Panc1 (cell line): Measurements from ENCODE around the gene BIRC7. TPM values are rescaled to one million over a fixed set of nuclear protein-coding genes. Genes with fewer than 3 reads are reported as not detected.

Experiments used
- ATAC-seq: fragments of 200-7000 bp; cut with Tn5 transposase; 2 replicates; pipeline ENCODE4 v1.9.1; 2020; ENCODE audit warnings: mild to moderate bottlenecking, moderate library complexity
- BruUV-seq: library from RNA; stranded (reverse); fragments of 400-500 nt; replicated peaks from 2 replicates; lab custom pipeline; 2021; lab: Mats Ljungman, UMichigan
- CTCF ChIA-PET: fragments of 300-600 bp; sonication (Branson Sonifier 250); formaldehyde crosslinking; loops from one replicate; lab custom pipeline; 2022; ENCODE audit warnings: antibody characterized with exemption; lab: Charles Lee
- POLR2A ChIA-PET: fragments of 300-600 bp; sonication (Branson Sonifier 250); formaldehyde crosslinking; loops from one replicate; lab custom pipeline; 2022; ENCODE audit warnings: antibody characterized with exemption; lab: Charles Lee
- DNase-seq: peaks from one replicate; pipeline ENCODE4 v3.0.0-alpha.2; 2010; ENCODE audit warnings: low read depth, low spot score
- H3K27ac ChIP-seq: 2 replicates; pipeline ENCODE4 v1.5.1; 2011; ENCODE audit warnings: mild to moderate bottlenecking, low read length, inconsistent platforms
- H3K27me3 ChIP-seq: fragments of 200-500 bp; sonication (Bioruptor generic); 2 replicates; pipeline ENCODE4 v1.6.0; 2014; ENCODE audit warnings: low read length, inconsistent platforms; ENCODE audit not compliant: control insufficient read depth, insufficient read depth
- H3K36me3 ChIP-seq: fragments of 200-500 bp; sonication (Bioruptor generic); 2 replicates; pipeline ENCODE4 v1.5.1; 2014; ENCODE audit warnings: inconsistent platforms, mild to moderate bottlenecking, low read length, moderate library complexity; ENCODE audit not compliant: control insufficient read depth, insufficient read depth
- H3K4me1 ChIP-seq: 2 replicates; pipeline ENCODE4 v1.5.1; 2011; ENCODE audit warnings: inconsistent platforms, mild to moderate bottlenecking, low read length, moderate library complexity; ENCODE audit not compliant: control insufficient read depth, insufficient read depth
- H3K4me3 ChIP-seq, 2 experiments: 2 replicates each; pipeline ENCODE4 v1.5.1; 2011 to 2012; ENCODE audit warnings: low read depth in 2 of 2, low read length in 2 of 2, mild to moderate bottlenecking in 2 of 2, inconsistent platforms in 1 of 2, moderate library complexity in 1 of 2
- H3K9me3 ChIP-seq: fragments of 200-500 bp; sonication (Bioruptor generic); 2 replicates; pipeline ENCODE4 v1.5.1; 2014; ENCODE audit warnings: low read depth, mild to moderate bottlenecking, inconsistent platforms, low read length, moderate library complexity; ENCODE audit not compliant: control insufficient read depth, insufficient read depth
- CTCF ChIP-seq: fragments of 450-650 bp; IDR thresholded peaks from 2 replicates; pipeline ENCODE4 v1.5.1; 2017; ENCODE audit warnings: mild to moderate bottlenecking
- POLR2AphosphoS5 ChIP-seq: IDR thresholded peaks from 2 replicates; pipeline ENCODE4 v1.6.1; 2012; ENCODE audit warnings: mild to moderate bottlenecking, low read depth, low read length, moderate library complexity
- REST ChIP-seq, 2 experiments: IDR thresholded peaks; 2 replicates each; pipeline ENCODE4 v1.6.1; 2011 to 2012; ENCODE audit warnings: low read depth in 2 of 2, control low read depth in 1 of 2, low read length in 1 of 2, mild to moderate bottlenecking in 1 of 2, moderate library complexity in 1 of 2; ENCODE audit not compliant: insufficient read depth in 1 of 2
- SIN3A ChIP-seq: IDR thresholded peaks from 2 replicates; pipeline ENCODE4 v1.6.1; 2012; ENCODE audit warnings: low read depth, mild to moderate bottlenecking, low read length, moderate library complexity, borderline replicate concordance; ENCODE audit not compliant: insufficient read depth
- TCF7L2 ChIP-seq: IDR thresholded peaks from 2 replicates; pipeline ENCODE4 v1.6.1; 2011; ENCODE audit warnings: mild to moderate bottlenecking, low read depth, low read length, inconsistent platforms
- in situ Hi-C: cut with HindIII; loops from 2 replicates; pipeline ENCODE4 v1.10.0; 2016; ENCODE audit warnings: low sequenced_read_pairs, low pct_unique_long_range_greater_than_20kb
- intact Hi-C: fragments of 100-400 bp; cut with micrococcal nuclease; formaldehyde crosslinking; loops from one replicate; pipeline ENCODE4 v1.10.0; 2022; ENCODE audit not compliant: unreplicated experiment
- total RNA-seq: library from RNA; stranded (reverse); gene quantifications from one replicate; pipeline ENCODE4 v1.2.1, GENCODE V29; 2021; ENCODE audit not compliant: unreplicated experiment

The BIRC7 gene
- total RNA-seq, 1 experiment from 2014 or later = 9.0 TPM

- ChIA-PET POLR2A (no interaction called here), CTCF (interaction anchor here (2.0 kb wide), 1 partner anchor 35 kb away, joined by 9 read pairs; no protein-coding TSS in a partner anchor)
- BruUV-seq = no TSS peak
- in situ Hi-C loops = no loop called here
- Histone ChIP-seq H3K27me3 (no peaks in the 10 kb centered on the region; the same call in 1 of the 2 replicates), H3K36me3 (no peaks in the 10 kb centered on the region), H3K27ac (no peak overlapping the region), H3K4me1 (0 out of 2 replicates have a peak, but pooled peaks cover 3% of the 10 kb centered on the region), H3K4me3 (no peak overlapping the region), H3K9me3 (no peaks in the 10 kb centered on the region)
- intact Hi-C loops = no loop called here
- no peak for ATAC-seq
- TF ChIP-seq SIN3A = no peak
- TF ChIP-seq CTCF = no peak
- no peak for TF ChIP-seq POLR2AphosphoS5
- TF ChIP-seq REST (IDR thresholded peaks at IDR 0.05; ENCODE audit: insufficient read depth in 1 of 2, low read depth in 2 of 2, low read length in 1 of 2) = no peak
- TF ChIP-seq TCF7L2 = no peak
- DNase-seq = no peak
Observed at GRCh38 chr20:63258781-63259180, 23.1 kb downstream of the BIRC7 start.

GRCh38 chr20:63259734-63260460 is 24.2 kb downstream of the BIRC7 start:
- no peak overlapping the region for H3K4me3 ChIP-seq
- DNase-seq = no peak
- intact Hi-C loops = no loop called here
- H3K4me1 ChIP-seq = 0 out of 2 replicates have a peak, but pooled peaks cover 1% of the 10 kb centered on the region
- no peaks in the 10 kb centered on the region for H3K36me3 ChIP-seq
- POLR2A ChIA-PET = no interaction called here
- H3K9me3 ChIP-seq = no peaks in the 10 kb centered on the region
- in situ Hi-C loops = no loop called here
- H3K27me3 ChIP-seq = no peaks in the 10 kb centered on the region; the same call in 1 of the 2 replicates
- H3K27ac ChIP-seq = no peak overlapping the region
- no peak for ATAC-seq
- CTCF ChIA-PET = interaction anchor here (2.0 kb wide), 1 partner anchor 36 kb away, joined by 9 read pairs; no protein-coding TSS in a partner anchor
- TF ChIP-seq CTCF (no peak), SIN3A (no peak), REST (IDR thresholded peaks at IDR 0.05; ENCODE audit: insufficient read depth in 1 of 2, low read depth in 2 of 2, low read length in 1 of 2) (no peak), TCF7L2 (no peak), POLR2AphosphoS5 (no peak)
- BruUV-seq = no TSS peak
